ENCODE data around the gene FBXO36. TPM values are rescaled to one million over a fixed set of nuclear protein-coding genes. Genes with fewer than 3 reads are reported as not detected.

FBXO36 gene
- total RNA-seq, 1 experiment from 2014 or later = 3.0 TPM

DNA sequence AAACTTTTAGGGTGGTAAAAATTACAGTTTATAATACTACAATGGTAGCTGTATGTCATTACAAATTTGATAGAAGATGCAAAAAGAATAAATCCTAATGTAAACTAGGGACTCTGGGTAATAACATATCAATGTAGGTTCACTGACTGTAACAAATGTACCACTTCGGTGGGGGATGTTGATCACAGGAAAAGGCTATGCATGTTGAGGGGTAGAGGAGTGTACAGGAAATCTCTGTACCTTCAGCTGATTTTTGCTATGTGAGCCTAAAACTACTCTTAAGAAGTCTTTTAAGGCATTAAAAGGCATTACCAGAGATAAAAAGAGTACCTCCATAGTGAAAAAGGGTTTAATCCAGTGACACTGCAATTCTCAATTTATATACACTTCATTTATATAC is 25.4 kb upstream of the FBXO36 start:
- TF ChIP-seq, protein P1, sequence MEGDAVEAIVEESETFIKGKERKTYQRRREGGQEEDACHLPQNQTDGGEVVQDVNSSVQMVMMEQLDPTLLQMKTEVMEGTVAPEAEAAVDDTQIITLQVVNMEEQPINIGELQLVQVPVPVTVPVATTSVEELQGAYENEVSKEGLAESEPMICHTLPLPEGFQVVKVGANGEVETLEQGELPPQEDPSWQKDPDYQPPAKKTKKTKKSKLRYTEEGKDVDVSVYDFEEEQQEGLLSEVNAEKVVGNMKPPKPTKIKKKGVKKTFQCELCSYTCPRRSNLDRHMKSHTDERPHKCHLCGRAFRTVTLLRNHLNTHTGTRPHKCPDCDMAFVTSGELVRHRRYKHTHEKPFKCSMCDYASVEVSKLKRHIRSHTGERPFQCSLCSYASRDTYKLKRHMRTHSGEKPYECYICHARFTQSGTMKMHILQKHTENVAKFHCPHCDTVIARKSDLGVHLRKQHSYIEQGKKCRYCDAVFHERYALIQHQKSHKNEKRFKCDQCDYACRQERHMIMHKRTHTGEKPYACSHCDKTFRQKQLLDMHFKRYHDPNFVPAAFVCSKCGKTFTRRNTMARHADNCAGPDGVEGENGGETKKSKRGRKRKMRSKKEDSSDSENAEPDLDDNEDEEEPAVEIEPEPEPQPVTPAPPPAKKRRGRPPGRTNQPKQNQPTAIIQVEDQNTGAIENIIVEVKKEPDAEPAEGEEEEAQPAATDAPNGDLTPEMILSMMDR (conservative IDR thresholded peaks at IDR 0.05) = no peak
- H2BK5ac ChIP-seq (ENCODE audit: insufficient read length, low read length) = no peak overlapping the region
- no peak overlapping the region for H2AFZ ChIP-seq (ENCODE audit: low read length)
- peaks cover 19 to 25% of the 10 kb centered on the region in 2 experiments for H3K4me1 Mint-ChIP-seq
- no peaks in the 10 kb centered on the region for H3K9me3 ChIP-seq (ENCODE audit: control insufficient read depth, low read depth, low read length)
- H4K5ac ChIP-seq (ENCODE audit: insufficient read length, low read depth, low read length) = no peak overlapping the region
- no peak overlapping the region for H4K8ac ChIP-seq (replicated peaks; ENCODE audit: insufficient read length, low read depth, low read length)
- no peak overlapping the region for H2AK5ac ChIP-seq (ENCODE audit: insufficient read length, low read length)
- H3K4ac ChIP-seq (ENCODE audit: low read depth, low read length) = no peak overlapping the region
- H3K79me1 ChIP-seq (ENCODE audit: insufficient read depth, low read depth, low read length, poor library complexity, severe bottlenecking) = peaks cover 5% of the 10 kb centered on the region
- H3K23ac ChIP-seq (ENCODE audit: insufficient read length, low read depth, low read length) = no peak overlapping the region
- no peak for DNase-seq
- peaks cover 9% of the 10 kb centered on the region; the same call in 1 of the 2 replicates for H3K79me2 ChIP-seq (ENCODE audit: insufficient read depth, low read length)
- no peak overlapping the region for H2BK12ac ChIP-seq (ENCODE audit: insufficient read length, low read depth, low read length)
- H3T11ph ChIP-seq (ENCODE audit: low read length) = no peak overlapping the region
- H3K4me1 ChIP-seq (ENCODE audit: insufficient read depth, low read length) = no peaks in the 10 kb centered on the region
- no peak overlapping the region for H3K27ac ChIP-seq (ENCODE audit: insufficient read length, low read depth, low read length)
- no peak overlapping the region for H3K27ac Mint-ChIP-seq
- no peaks in the 10 kb centered on the region for H3K9me3 Mint-ChIP-seq
- H2BK20ac ChIP-seq (ENCODE audit: low read depth, low read length, poor library complexity, severe bottlenecking) = no peak overlapping the region
- no peak overlapping the region for H3K56ac ChIP-seq (ENCODE audit: insufficient read length, low read depth, low read length)
- H4K91ac ChIP-seq (ENCODE audit: insufficient read length, low read depth, low read length) = no peak overlapping the region
- H3K4me2 ChIP-seq (ENCODE audit: insufficient read depth, insufficient read length, low read length) = no peak overlapping the region
- no peaks in the 10 kb centered on the region for H3K27me3 ChIP-seq (ENCODE audit: insufficient read depth, low read length)
- peaks cover 0 to 6% (median 0%) of the 10 kb centered on the region in 3 experiments; a peak in 3 of 7 replicates for H3K36me3 Mint-ChIP-seq (ENCODE audit: insufficient read depth in 1 of 3, low read depth in 3 of 3)
- no peak overlapping the region for H3K9ac ChIP-seq (ENCODE audit: extremely low read depth, insufficient read length, low read length)
- no peak overlapping the region for H3K14ac ChIP-seq (ENCODE audit: insufficient read depth, low read length)
- H2BK15ac ChIP-seq (ENCODE audit: low read depth, low read length) = no peak overlapping the region
- no CpG with 5 or more reads among the region's 1 CpG for WGBS (ENCODE audit: extremely low coverage, insufficient read length, low lambda C conversion rate)
- no peaks in the 10 kb centered on the region for H3K27me3 Mint-ChIP-seq (ENCODE audit: low read depth)
- no peak overlapping the region for H2BK120ac ChIP-seq (ENCODE audit: low read depth, low read length, poor library complexity, severe bottlenecking)
- H3K4me3 Mint-ChIP-seq = no peak overlapping the region
- no peaks in the 10 kb centered on the region for H3K23me2 ChIP-seq (ENCODE audit: insufficient read length, low read depth, low read length, poor library complexity, severe bottlenecking)
- no peaks in the 10 kb centered on the region for H4K20me1 ChIP-seq (ENCODE audit: control insufficient read depth, insufficient read depth, insufficient read length)
- no peak overlapping the region for H3K18ac ChIP-seq (ENCODE audit: insufficient read length, low read depth, low read length)

Data from H9 (cell line).